Measurements from ENCODE around the gene ENAH. TPM values are rescaled to one million over a fixed set of nuclear protein-coding genes. Genes with fewer than 3 reads are reported as not detected.
"Not testable (repeated sequence)": the region's sequence is repeated elsewhere in the genome, so short reads cannot be mapped to it uniquely, and the experiment has no call there.

The ENAH gene
- polyA plus RNA-seq, 1 donor (not counting 4 experiments of a cell fraction or from before 2014, with no cell fraction given), result 61.0 TPM

GRCh38 chr1:225473266-225473665, 179.7 kb downstream of the ENAH start:
- not testable (repeated sequence) for FAIRE-seq; H3K9ac ChIP-seq (ENCODE audit: control insufficient read depth, extremely low read depth, insufficient read depth, low read length); H3K27me3 ChIP-seq (ENCODE audit: control insufficient read depth, extremely low read depth, insufficient read depth, low read length); DNase-seq (ENCODE audit: low read depth, low spot score); H3K4me1 ChIP-seq (ENCODE audit: control insufficient read depth, extremely low read depth, insufficient read depth, low read length); H3K9me3 ChIP-seq (ENCODE audit: control insufficient read depth, low read depth, low read length); H3K4me2 ChIP-seq (ENCODE audit: control insufficient read depth, extremely low read depth, insufficient read depth, low read depth, low read length); H3K36me3 ChIP-seq (ENCODE audit: control insufficient read depth in 2 of 2, extremely low read depth in 1 of 2, insufficient read depth in 2 of 2, low read length in 2 of 2); H3K79me2 ChIP-seq (ENCODE audit: control insufficient read depth, insufficient read depth, low read length); H3K4me3 ChIP-seq (ENCODE audit: control insufficient read depth in 2 of 3, extremely low read depth in 1 of 3, insufficient read depth in 2 of 3, low read depth in 1 of 3, low read length in 3 of 3); H3K9me1 ChIP-seq (ENCODE audit: control insufficient read depth, extremely low read depth, insufficient read depth, low read length); H4K20me1 ChIP-seq (ENCODE audit: control insufficient read depth, extremely low read depth, insufficient read depth, low read length); H3K27ac ChIP-seq (ENCODE audit: control insufficient read depth, insufficient read depth, low read length); H2AFZ ChIP-seq (ENCODE audit: control insufficient read depth, low read length)
- dilution Hi-C loops (cut with MboI; ENCODE audit: extremely low pct_ligation_motif_present, low sequenced_read_pairs), result loop anchor here (25.0 kb wide), 1 partner anchor 514 kb away; the partner anchor contains the start of gene SDE2

GRCh38 chr1:225471453-225472301, 181.2 kb downstream of the ENAH start:
- H3K27ac ChIP-seq (ENCODE audit: control insufficient read depth, insufficient read depth, low read length), result no peak overlapping the region
- peaks cover 4% of the 10 kb centered on the region for H3K4me1 ChIP-seq (ENCODE audit: control insufficient read depth, extremely low read depth, insufficient read depth, low read length)
- dilution Hi-C loops (cut with MboI; ENCODE audit: extremely low pct_ligation_motif_present, low sequenced_read_pairs), result loop anchor here (25.0 kb wide), 1 partner anchor 516 kb away; the partner anchor contains the start of gene SDE2
- no peaks in the 10 kb centered on the region for H4K20me1 ChIP-seq (ENCODE audit: control insufficient read depth, extremely low read depth, insufficient read depth, low read length)
- H3K9me1 ChIP-seq (ENCODE audit: control insufficient read depth, extremely low read depth, insufficient read depth, low read length), result no peaks in the 10 kb centered on the region
- no peaks in the 10 kb centered on the region for H3K36me3 ChIP-seq (ENCODE audit: control insufficient read depth in 2 of 2, extremely low read depth in 1 of 2, insufficient read depth in 2 of 2, low read length in 2 of 2)
- H3K9ac ChIP-seq (ENCODE audit: control insufficient read depth, extremely low read depth, insufficient read depth, low read length), result no peak overlapping the region
- no peak overlapping the region for H3K4me3 ChIP-seq (ENCODE audit: control insufficient read depth in 2 of 3, extremely low read depth in 1 of 3, insufficient read depth in 2 of 3, low read depth in 1 of 3, low read length in 3 of 3)
- no peak overlapping the region for H3K4me2 ChIP-seq (ENCODE audit: control insufficient read depth, extremely low read depth, insufficient read depth, low read depth, low read length)
- no peaks in the 10 kb centered on the region for H3K79me2 ChIP-seq (ENCODE audit: control insufficient read depth, insufficient read depth, low read length)
- DNase-seq (ENCODE audit: low read depth, low spot score), result no peak
- no peaks in the 10 kb centered on the region for H3K9me3 ChIP-seq (ENCODE audit: control insufficient read depth, low read depth, low read length)
- TF ChIP-seq, protein P1, sequence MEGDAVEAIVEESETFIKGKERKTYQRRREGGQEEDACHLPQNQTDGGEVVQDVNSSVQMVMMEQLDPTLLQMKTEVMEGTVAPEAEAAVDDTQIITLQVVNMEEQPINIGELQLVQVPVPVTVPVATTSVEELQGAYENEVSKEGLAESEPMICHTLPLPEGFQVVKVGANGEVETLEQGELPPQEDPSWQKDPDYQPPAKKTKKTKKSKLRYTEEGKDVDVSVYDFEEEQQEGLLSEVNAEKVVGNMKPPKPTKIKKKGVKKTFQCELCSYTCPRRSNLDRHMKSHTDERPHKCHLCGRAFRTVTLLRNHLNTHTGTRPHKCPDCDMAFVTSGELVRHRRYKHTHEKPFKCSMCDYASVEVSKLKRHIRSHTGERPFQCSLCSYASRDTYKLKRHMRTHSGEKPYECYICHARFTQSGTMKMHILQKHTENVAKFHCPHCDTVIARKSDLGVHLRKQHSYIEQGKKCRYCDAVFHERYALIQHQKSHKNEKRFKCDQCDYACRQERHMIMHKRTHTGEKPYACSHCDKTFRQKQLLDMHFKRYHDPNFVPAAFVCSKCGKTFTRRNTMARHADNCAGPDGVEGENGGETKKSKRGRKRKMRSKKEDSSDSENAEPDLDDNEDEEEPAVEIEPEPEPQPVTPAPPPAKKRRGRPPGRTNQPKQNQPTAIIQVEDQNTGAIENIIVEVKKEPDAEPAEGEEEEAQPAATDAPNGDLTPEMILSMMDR (optimal IDR thresholded peaks at IDR 0.05 in 1 of 3, IDR thresholded peaks at IDR 0.05 in 1 of 3, conservative IDR thresholded peaks at IDR 0.05 in 1 of 3; ENCODE audit: extremely low read depth in 1 of 3, insufficient read depth in 2 of 3, low read length in 3 of 3), result no peak
- TF ChIP-seq EZH2 (IDR thresholded peaks at IDR 0.05; ENCODE audit: low read length), result no peak
- no peak for FAIRE-seq
- no peaks in the 10 kb centered on the region for H3K27me3 ChIP-seq (ENCODE audit: control insufficient read depth, extremely low read depth, insufficient read depth, low read length)
- no peak overlapping the region for H2AFZ ChIP-seq (ENCODE audit: control insufficient read depth, low read length)
